H1 (cell line): Measurements from ENCODE around the gene AQP7. TPM values are rescaled to one million over a fixed set of nuclear protein-coding genes. Genes with fewer than 3 reads are reported as not detected.

Experiments used
- CTCF ChIA-PET: fragments of 300-600 bp; sonication (Branson Sonifier 250); formaldehyde crosslinking; loops from one replicate; lab custom pipeline; 2021; ENCODE audit not compliant: partially characterized antibody; lab: Charles Lee
- POLR2A ChIA-PET: fragments of 300-600 bp; sonication (Branson Sonifier 250); formaldehyde crosslinking; loops from one replicate; lab custom pipeline; 2021; ENCODE audit warnings: inconsistent platforms; ENCODE audit not compliant: partially characterized antibody; lab: Charles Lee
- DNase-seq, 2 experiments: peaks; one replicate each; pipeline versions ENCODE4 v3.0.0 to v3.0.0-alpha.2; 2010 to 2022; ENCODE audit warnings: low spot score in 2 of 2, low read depth in 1 of 2, mixed read lengths in 1 of 2
- FAIRE-seq: peaks from 2 replicates; lab custom pipeline; 2011; peaks lifted over from hg19 to GRCh38; lab: Jason Lieb, UNC
- H2AFZ ChIP-seq: 2 replicates; pipeline ENCODE4 v1.8.1; 2012; ENCODE audit warnings: low read length, inconsistent platforms
- H2AK5ac ChIP-seq: 2 replicates; pipeline ENCODE4 v1.6.1; 2013; ENCODE audit warnings: low read depth, low read length
- H2BK120ac ChIP-seq: replicated peaks from 2 replicates; pipeline ENCODE3; 2013; ENCODE audit warnings: low read depth, low read length, inconsistent platforms
- H2BK12ac ChIP-seq: 2 replicates; pipeline ENCODE4 v1.6.1; 2013; ENCODE audit warnings: low read depth, low read length
- H2BK15ac ChIP-seq: 2 replicates; pipeline ENCODE4 v1.6.1; 2013; ENCODE audit warnings: low read length
- H2BK20ac ChIP-seq: 2 replicates; pipeline ENCODE4 v1.6.1; 2013; ENCODE audit warnings: low read length
- H2BK5ac ChIP-seq: 2 replicates; pipeline ENCODE4 v1.6.1; 2013; ENCODE audit warnings: low read depth, low read length
- H3K14ac ChIP-seq: 2 replicates; pipeline ENCODE4 v1.6.1; 2013; ENCODE audit warnings: inconsistent platforms; ENCODE audit not compliant: insufficient read length
- H3K18ac ChIP-seq: 2 replicates; pipeline ENCODE4 v1.6.1; 2013; ENCODE audit warnings: low read length; ENCODE audit errors: extremely low read depth
- H3K23ac ChIP-seq: 2 replicates; pipeline ENCODE4 v1.6.1; 2013; ENCODE audit warnings: inconsistent platforms; ENCODE audit not compliant: insufficient read length
- H3K23me2 ChIP-seq: 2 replicates; pipeline ENCODE4 v1.6.1; 2013; ENCODE audit warnings: low read depth, low read length
- H3K27ac ChIP-seq: 2 replicates; pipeline ENCODE4 v1.6.1; 2011; ENCODE audit warnings: low read depth, low read length, inconsistent platforms
- H3K27me3 ChIP-seq, 4 experiments: replicated peaks in 1 of 4; 1 replicate in 1 of 4; 2 replicates in 3 of 4; pipeline versions ENCODE4 v1.6.1 to v1.8.1; 2011 to 2013; ENCODE audit warnings: low read length in 3 of 4, mild to moderate bottlenecking in 3 of 4, inconsistent platforms in 2 of 4, mixed read lengths in 2 of 4, moderate library complexity in 1 of 4; ENCODE audit not compliant: control insufficient read depth in 3 of 4, insufficient read depth in 3 of 4; ENCODE audit errors: extremely low read depth in 1 of 4
- H3K36me3 ChIP-seq, 4 experiments: 2 replicates each; pipeline versions ENCODE4 v1.6.1 to v1.8.1; 2011 to 2013; ENCODE audit warnings: mild to moderate bottlenecking in 4 of 4, low read length in 3 of 4, moderate library complexity in 2 of 4, control low read depth in 1 of 4, inconsistent platforms in 1 of 4; ENCODE audit not compliant: insufficient read depth in 4 of 4, control insufficient read depth in 2 of 4
- H3K4ac ChIP-seq: replicated peaks from 2 replicates; pipeline ENCODE3; 2013; ENCODE audit warnings: low read length, low read depth, mixed read lengths, inconsistent platforms; ENCODE audit not compliant: insufficient read length
- H3K4me1 ChIP-seq, 4 experiments: replicated peaks in 1 of 4; 1 replicate in 1 of 4; 2 replicates in 3 of 4; pipeline versions ENCODE4 v1.6.1 to v1.8.1; 2011 to 2013; ENCODE audit warnings: low read length in 3 of 4, inconsistent platforms in 2 of 4, mixed read lengths in 1 of 4; ENCODE audit not compliant: insufficient read depth in 4 of 4, control insufficient read depth in 3 of 4
- H3K4me2 ChIP-seq, 2 experiments: 2 replicates each; pipeline versions ENCODE4 v1.6.1 to v1.8.1; 2011 to 2013; ENCODE audit warnings: low read depth in 2 of 2, low read length in 2 of 2, control low read depth in 1 of 2, inconsistent platforms in 1 of 2, mild to moderate bottlenecking in 1 of 2; ENCODE audit not compliant: insufficient read depth in 1 of 2
- H3K4me3 ChIP-seq, 4 experiments: fragments of 200-600, 300-600 bp in 1 of 4; sonication (generic), shearing (Covaris generic), sonication (Bioruptor Twin) in 1 of 4; 2 replicates each; pipeline versions ENCODE4 v1.5.1 to v1.8.1; 2011 to 2016; ENCODE audit warnings: low read length in 4 of 4, low read depth in 3 of 4, control low read depth in 2 of 4, inconsistent platforms in 2 of 4, mild to moderate bottlenecking in 2 of 4, mixed read lengths in 1 of 4, moderate library complexity in 1 of 4; ENCODE audit not compliant: insufficient read depth in 2 of 4; ENCODE audit errors: extremely low read depth in 1 of 4
- H3K56ac ChIP-seq: replicated peaks from 2 replicates; pipeline ENCODE3; 2013; ENCODE audit warnings: low read depth, mild to moderate bottlenecking, mixed read lengths, low read length, inconsistent platforms; ENCODE audit not compliant: insufficient read length
- H3K79me1 ChIP-seq: 2 replicates; pipeline ENCODE4 v1.6.1; 2013; ENCODE audit warnings: low read depth, low read length, control low read depth
- H3K79me2 ChIP-seq, 2 experiments: 2 replicates each; pipeline versions ENCODE4 v1.6.1 to v1.8.1; 2012 to 2013; ENCODE audit warnings: low read length in 2 of 2, mild to moderate bottlenecking in 2 of 2, inconsistent platforms in 1 of 2; ENCODE audit not compliant: insufficient read depth in 2 of 2, control insufficient read depth in 1 of 2
- H3K9ac ChIP-seq, 4 experiments: replicated peaks in 1 of 4; 1 replicate in 1 of 4; 2 replicates in 3 of 4; pipeline versions ENCODE4 v1.6.1 to v1.8.1; 2011 to 2013; ENCODE audit warnings: low read depth in 3 of 4, low read length in 3 of 4, control low read depth in 2 of 4, mild to moderate bottlenecking in 2 of 4, moderate library complexity in 2 of 4, inconsistent platforms in 1 of 4; ENCODE audit errors: extremely low read depth in 1 of 4
- H3K9me3 ChIP-seq, 2 experiments: 2 replicates each; pipeline versions ENCODE4 v1.6.1 to v1.8.1; 2012 to 2013; ENCODE audit warnings: mild to moderate bottlenecking in 2 of 2, moderate library complexity in 2 of 2, control low read depth in 1 of 2, inconsistent platforms in 1 of 2, low read depth in 1 of 2, low read length in 1 of 2, mixed read lengths in 1 of 2; ENCODE audit not compliant: insufficient read depth in 2 of 2
- H4K20me1 ChIP-seq, 2 experiments: replicated peaks in 1 of 2; 2 replicates each; pipeline versions ENCODE3 to v1.8.1; 2011 to 2013; ENCODE audit warnings: inconsistent platforms in 2 of 2, low read length in 2 of 2, mild to moderate bottlenecking in 1 of 2; ENCODE audit not compliant: insufficient read depth in 2 of 2, control insufficient read depth in 1 of 2
- H4K5ac ChIP-seq: 2 replicates; pipeline ENCODE4 v1.6.1; 2013; ENCODE audit warnings: low read length, low read depth, mixed read lengths, inconsistent platforms; ENCODE audit not compliant: insufficient read length
- H4K8ac ChIP-seq: 2 replicates; pipeline ENCODE4 v1.8.0; 2013; ENCODE audit warnings: mild to moderate bottlenecking, moderate library complexity, low read length, inconsistent platforms; ENCODE audit not compliant: insufficient read depth; ENCODE audit errors: extremely low read depth
- H4K91ac ChIP-seq: replicated peaks from 2 replicates; pipeline ENCODE3; 2013; ENCODE audit warnings: low read length, mixed read lengths, inconsistent platforms; ENCODE audit not compliant: insufficient read length
- BRCA1 ChIP-seq: IDR thresholded peaks from 2 replicates; pipeline ENCODE4 v1.6.1; 2012; ENCODE audit warnings: low read depth, low read length, improper control_type of control experiment
- CBX8 ChIP-seq: fragments of 300-800, 300-1000 bp; sonication (generic); IDR thresholded peaks from 2 replicates; pipeline ENCODE4 v1.7.1; 2016; ENCODE audit warnings: low read depth, low read length, borderline replicate concordance
- CEBPB ChIP-seq: IDR thresholded peaks from 2 replicates; pipeline ENCODE4 v1.6.1; 2012; ENCODE audit warnings: low read depth, low read length
- HDAC6 ChIP-seq: IDR thresholded peaks from one replicate; pipeline ENCODE4 v1.7.1; 2012; ENCODE audit warnings: low read depth, mild to moderate bottlenecking, inconsistent platforms, low read length, moderate library complexity
- POLR2A ChIP-seq, 2 experiments: IDR thresholded peaks; 1 replicate in 1 of 2; 2 replicates in 1 of 2; pipeline ENCODE4 v1.6.1; 2011; ENCODE audit warnings: low read depth in 2 of 2, low read length in 2 of 2, mild to moderate bottlenecking in 2 of 2; ENCODE audit errors: control extremely low read depth in 1 of 2
- RNF2 ChIP-seq: fragments of 200-900, 300-1000 bp; sonication (generic); IDR thresholded peaks from 2 replicates; pipeline ENCODE4 v1.7.1; 2016; ENCODE audit warnings: borderline replicate concordance, low read depth, mild to moderate bottlenecking, antibody characterized with exemption, low read length; ENCODE audit not compliant: poor library complexity, severe bottlenecking; ENCODE audit errors: missing control alignments
- SIN3A ChIP-seq, 2 experiments: IDR thresholded peaks in 1 of 2; conservative IDR thresholded peaks in 1 of 2; 2 replicates each; pipeline ENCODE4 v1.6.1; 2011 to 2012; ENCODE audit warnings: low read length in 2 of 2, improper control_type of control experiment in 1 of 2, low read depth in 1 of 2, mild to moderate bottlenecking in 1 of 2
- SRF ChIP-seq: IDR thresholded peaks from 2 replicates; pipeline ENCODE4 v1.6.1; 2011; ENCODE audit warnings: mild to moderate bottlenecking, low read depth, low read length, moderate library complexity
- TEAD4 ChIP-seq: IDR thresholded peaks from 2 replicates; pipeline ENCODE4 v1.6.1; 2012; ENCODE audit warnings: low read depth, low read length, inconsistent platforms, mixed read lengths
- ZNF274 ChIP-seq: IDR thresholded peaks from 2 replicates; pipeline ENCODE4 v1.7.0; 2012; ENCODE audit warnings: low read length, borderline replicate concordance; ENCODE audit errors: extremely low read depth
- WGBS, 2 experiments: shearing (Covaris generic) in 1 of 2; methylation state at CpG; one replicate each; pipeline versions ENCODE4 v1.1.6 to v1.1.7; 2013 to 2015; ENCODE audit warnings: low lambda C conversion rate in 2 of 2, mixed read lengths in 2 of 2, inconsistent platforms in 1 of 2, low coverage in 1 of 2, missing lambda C conversion rate in 1 of 2; ENCODE audit not compliant: insufficient replicate concordance in 2 of 2, insufficient coverage in 1 of 2, insufficient read length in 1 of 2; ENCODE audit errors: extremely low coverage in 1 of 2, missing lambda C conversion rate in 1 of 2; 5-methylcytosine and 5-hydroxymethylcytosine counted together
- polyA plus RNA-seq, 7 experiments: library from polyadenylated mRNA; depleted of rRNA in 3 of 7; stranded (reverse) in 5 of 7; unstranded in 2 of 7; fragments of >200 nt in 5 of 7; fragments of 200-250 nt in 2 of 7; gene quantifications; 1 replicate in 5 of 7; 2 replicates in 1 of 7; 4 replicates in 1 of 7; pipeline versions ENCODE4 v1.2.1 to v1.2.3, GENCODE V29; 2011 to 2013; ENCODE audit warnings: missing spikeins in 2 of 7, mixed read lengths in 2 of 7
- total RNA-seq: library from RNA; stranded (reverse); fragmentation: NEBNext Ultra II Directional; extraction: Animal tissue kit (Norgen Biotek cat#: 25700); gene quantifications from 2 replicates; pipeline ENCODE4 v1.2.1, GENCODE V29; 2021

The AQP7 gene
- total and polyA plus RNA-seq, 2 of the 8 experiments (the other 6 are each of a cell fraction or from before 2014, with no cell fraction given) = not detected

DNA sequence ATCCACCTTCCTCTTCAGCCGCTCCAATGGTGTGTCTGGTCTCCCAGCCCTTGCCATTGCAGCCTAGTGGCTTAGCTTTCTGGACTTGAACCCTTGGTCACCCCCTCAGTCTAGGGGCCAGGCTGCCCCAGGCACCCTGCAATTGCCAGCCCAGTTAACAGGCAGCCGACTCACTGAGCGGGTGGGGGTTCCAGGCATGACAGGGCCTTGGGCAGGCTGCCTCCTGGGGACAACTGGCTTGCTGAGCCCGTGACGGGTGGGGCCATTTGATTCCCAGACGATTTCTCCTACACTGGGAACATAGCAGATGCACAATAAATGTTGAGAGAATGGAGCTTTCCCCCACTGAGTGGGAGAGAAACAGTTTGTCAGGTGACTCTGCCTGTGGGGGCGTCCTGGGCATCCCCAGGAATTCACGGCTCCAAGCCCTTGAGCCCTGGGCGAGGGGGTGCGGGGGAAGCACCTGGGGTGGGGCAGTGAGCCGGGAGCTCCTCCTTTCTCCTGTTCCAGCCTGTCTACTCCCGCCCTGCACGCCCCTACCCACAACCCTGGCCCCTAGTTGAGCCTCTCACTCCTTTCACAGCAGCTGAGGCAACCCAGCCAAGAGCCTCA, 12.6 kb upstream of the AQP7 start:
- Histone ChIP-seq H3K9me3 (no peaks in the 10 kb centered on the region), H2BK5ac (no peak overlapping the region), H3K23me2 (no peaks in the 10 kb centered on the region), H3K56ac (no peak overlapping the region), H3K79me1 (no peaks in the 10 kb centered on the region), H2BK20ac (no peak overlapping the region), H4K5ac (no peak overlapping the region), H3K27ac (no peak overlapping the region), H4K8ac (peak overlapping the region; percentile 75), H3K36me3 (no peaks in the 10 kb centered on the region), H3K4me2 (no peak overlapping the region), H3K27me3 (no peaks in the 10 kb centered on the region; a peak in 1 of 7 replicates), H2BK120ac (no peak overlapping the region), H4K91ac (peak overlapping the region; percentile 27), H2AFZ (peak overlapping the region; percentile 2; the same call in 1 of the 2 replicates), H3K9ac (no peak overlapping the region), H3K79me2 (no peaks in the 10 kb centered on the region), H2AK5ac (no peak overlapping the region), H3K23ac (no peak overlapping the region), H4K20me1 (no peaks in the 10 kb centered on the region), H3K14ac (no peak overlapping the region), H2BK15ac (no peak overlapping the region; the same call in 1 of the 2 replicates), H3K4me1 (peaks cover 0 to 4% (median 3%) of the 10 kb centered on the region in 4 experiments; a peak in 2 of 7 replicates), H2BK12ac (no peak overlapping the region), H3K4me3 (no peak overlapping the region), H3K4ac (no peak overlapping the region), H3K18ac (0 out of 2 replicates have a peak overlapping the region, but pooled peaks have one; percentile 52)
- FAIRE-seq (no peak), DNase-seq (no peak)
- POLR2A ChIA-PET = interaction anchor here (1.0 kb wide), 1 partner anchor 58 kb away, joined by 3 read pairs; no protein-coding TSS in a partner anchor
- TF ChIP-seq CBX8 = no peak
- no peak for TF ChIP-seq HDAC6
- TF ChIP-seq CEBPB = no peak
- no peak for TF ChIP-seq SIN3A (conservative IDR thresholded peaks at IDR 0.05 in 1 of 2, IDR thresholded peaks at IDR 0.05 in 1 of 2; ENCODE audit: low read depth in 1 of 2, low read length in 2 of 2)
- TF ChIP-seq POLR2A (IDR thresholded peaks at IDR 0.05; ENCODE audit: control extremely low read depth in 1 of 2, low read depth in 2 of 2, low read length in 2 of 2) = no peak
- TF ChIP-seq RNF2 = no peak
- TF ChIP-seq ZNF274 = no peak
- TF ChIP-seq BRCA1 = no peak
- no peak for TF ChIP-seq TEAD4
- TF ChIP-seq SRF = no peak
- CTCF ChIA-PET = interaction anchor here (0.6 to 9.5 kb wide), 25 partner anchors 8 to 235 kb away, joined by 3 to 134 read pairs (median 6); partner anchors contain the start of genes AQP3, AQP7 and NOL6
- 86% methylated on average over 11 of the region's 13 CpGs; no CpG with 5 or more reads in 1 of the 2 experiments for WGBS, 2 experiments
